GM18519 (cell line): ENCODE measurements around the gene ENTPD5.
"Not testable (repeated sequence)": the region's sequence is repeated elsewhere in the genome, so short reads cannot be mapped to it uniquely, and the experiment has no call there.

Experiments
- ATAC-seq: cut with Tn5 transposase; IDR thresholded peaks from one replicate; pipeline ENCODE4 v1.9.1; 2021; ENCODE audit warnings: mild to moderate bottlenecking, moderate library complexity; ENCODE audit not compliant: unreplicated experiment, low FRiP score

ENTPD5 gene

DNA sequence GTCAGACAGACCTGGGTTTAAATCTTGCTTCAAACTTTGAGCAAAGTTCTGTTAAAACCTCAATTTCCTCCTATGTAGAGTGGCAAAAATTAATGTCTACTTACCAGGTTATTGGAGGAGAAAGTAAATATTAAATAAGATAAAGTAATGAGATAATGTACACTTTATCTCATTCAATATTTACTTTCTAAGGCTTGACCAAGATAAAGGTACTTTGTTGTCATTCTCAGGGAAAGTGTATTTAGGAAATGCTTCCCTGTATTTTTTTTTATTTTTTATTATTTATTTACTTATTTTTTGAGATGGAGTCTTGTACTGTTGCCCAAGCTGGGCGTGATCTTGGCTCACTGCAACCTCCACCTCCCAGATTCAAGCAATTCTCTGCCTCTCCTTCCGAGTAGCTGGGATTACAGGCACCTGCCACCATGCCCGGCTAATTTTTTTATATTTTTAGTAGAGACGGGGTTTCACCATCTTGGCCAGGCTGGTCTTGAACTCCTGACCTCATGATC is 73.9 kb downstream of the ENTPD5 start:
- ATAC-seq = no peak

GRCh38 chr14:73944432-73945158 is 74.5 kb downstream of the ENTPD5 start:
- ATAC-seq = no peak

DNA sequence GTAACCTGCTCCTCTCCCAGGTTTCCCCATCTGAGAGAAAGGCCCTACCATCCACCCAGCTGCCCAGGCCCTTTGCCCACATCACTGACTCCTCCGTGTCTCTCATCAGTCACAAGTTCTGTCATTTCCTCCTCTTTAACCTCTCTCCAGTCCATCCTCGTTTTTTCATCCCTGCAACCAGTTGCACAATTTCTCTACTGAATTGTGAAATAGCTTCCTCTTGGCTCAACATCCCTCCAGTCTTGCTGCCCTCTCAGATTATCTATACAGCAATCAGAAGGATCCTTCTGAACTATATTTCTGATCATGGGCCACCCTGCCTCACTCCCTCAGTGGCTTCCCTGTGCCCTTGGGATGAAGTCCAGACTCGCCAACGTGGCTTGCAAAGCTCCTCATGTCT is 76.0 kb downstream of the ENTPD5 start:
- no peak for ATAC-seq

GRCh38 chr14:73942180-73942579 is 76.9 kb downstream of the ENTPD5 start:
- no peak for ATAC-seq

GRCh38 chr14:73937012-73937411 is 82.1 kb downstream of the ENTPD5 start:
- no peak for ATAC-seq

DNA sequence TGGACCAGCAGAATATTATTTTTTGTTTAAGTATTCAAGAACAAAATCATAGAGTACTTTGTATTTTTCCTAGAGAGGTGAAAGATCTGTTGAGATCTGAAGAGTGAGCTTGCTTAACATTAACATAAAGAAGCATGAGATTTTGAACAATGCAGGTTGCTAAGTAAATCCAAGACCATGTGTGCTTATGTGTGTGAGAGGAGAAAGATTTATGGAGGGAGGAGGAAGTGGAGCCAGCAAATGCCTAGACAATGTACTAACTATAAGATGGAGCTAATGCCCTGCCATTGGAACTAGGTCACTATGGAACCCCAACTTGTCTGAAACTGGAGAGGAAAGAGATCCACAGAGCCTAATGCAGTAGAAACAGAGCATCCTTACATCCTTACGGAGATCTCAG is 82.5 kb downstream of the ENTPD5 start:
- no peak for ATAC-seq

DNA sequence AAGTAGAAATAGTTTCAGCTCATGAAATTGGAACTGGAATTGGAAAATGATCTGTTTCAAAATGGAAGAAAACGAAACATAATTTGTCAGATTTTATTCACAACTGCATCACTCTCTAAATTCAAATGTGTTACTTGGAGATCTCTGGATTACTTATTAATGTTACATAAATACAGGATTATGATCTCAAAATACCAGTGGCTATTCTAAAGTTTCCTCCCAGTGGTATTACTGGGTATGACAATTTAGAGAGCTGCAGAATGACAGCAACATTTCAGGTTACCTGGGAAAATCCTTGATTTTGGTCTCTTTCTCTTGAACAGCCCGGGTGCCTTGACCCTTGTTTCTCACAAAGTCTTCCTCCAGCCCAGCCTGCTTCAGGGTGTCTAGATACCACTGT is 83.4 kb downstream of the ENTPD5 start:
- no peak for ATAC-seq

DNA sequence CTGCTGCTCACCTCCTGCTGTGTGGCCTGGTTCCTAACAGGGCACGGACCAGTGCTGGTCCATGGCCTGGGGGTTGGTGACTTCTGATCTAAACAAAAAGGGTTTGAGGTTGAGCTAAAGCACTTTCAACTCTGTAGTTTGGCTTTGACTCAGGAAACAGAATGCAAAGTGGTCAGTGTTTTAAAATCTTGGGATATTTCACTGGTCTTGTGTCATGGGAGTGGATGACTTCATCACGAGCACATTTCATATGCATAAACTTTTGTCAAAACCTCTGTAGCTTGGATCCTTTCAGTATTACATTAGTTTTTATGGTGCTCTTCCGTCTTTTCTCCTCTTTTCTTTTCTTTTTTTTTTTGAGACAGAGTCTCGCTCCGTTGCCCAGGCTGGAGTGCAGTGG is 94.8 kb downstream of the ENTPD5 start:
- no peak for ATAC-seq

GRCh38 chr14:73919457-73919856 is 99.6 kb downstream of the ENTPD5 start:
- ATAC-seq = not testable (repeated sequence)

DNA sequence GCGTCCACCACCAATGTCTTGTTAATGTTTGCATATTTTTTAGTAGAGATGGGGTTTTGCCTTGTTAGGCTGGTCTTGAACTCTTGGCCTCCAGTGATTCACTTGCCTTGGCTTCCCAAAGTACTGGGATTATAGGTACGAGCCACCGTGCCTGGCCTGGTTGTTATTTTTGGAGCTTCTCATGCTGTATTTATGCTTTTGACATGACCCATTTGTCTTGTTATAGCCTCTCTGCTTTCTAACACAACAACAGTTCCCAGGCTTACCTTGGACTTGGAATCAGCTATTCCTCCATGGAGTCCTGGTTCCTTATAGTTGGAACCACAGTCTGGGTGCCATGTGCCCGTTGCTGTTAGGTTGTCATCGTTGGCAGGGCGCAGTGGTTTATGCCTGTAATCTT is 102.8 kb downstream of the ENTPD5 start:
- ATAC-seq = no peak

DNA sequence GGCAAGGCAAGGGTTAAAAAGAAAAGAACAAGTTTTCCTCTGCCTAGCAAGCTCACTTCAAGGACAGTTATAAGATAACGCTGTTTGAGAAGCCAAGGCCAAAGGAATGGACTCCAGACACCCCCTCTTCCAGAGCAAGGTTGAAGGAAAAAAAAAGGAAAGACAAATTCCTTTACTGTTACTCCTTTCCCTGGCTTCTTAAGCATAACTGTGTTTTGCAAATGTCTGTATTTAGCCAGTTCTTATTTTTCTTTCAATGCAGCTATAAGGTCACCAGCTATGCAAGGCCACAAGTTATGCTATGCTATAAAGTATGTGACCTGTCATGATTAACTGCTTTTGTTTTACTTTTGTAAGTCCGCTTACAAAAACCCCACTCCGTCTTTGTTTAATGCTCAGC is 105.8 kb downstream of the ENTPD5 start:
- ATAC-seq = no peak

DNA sequence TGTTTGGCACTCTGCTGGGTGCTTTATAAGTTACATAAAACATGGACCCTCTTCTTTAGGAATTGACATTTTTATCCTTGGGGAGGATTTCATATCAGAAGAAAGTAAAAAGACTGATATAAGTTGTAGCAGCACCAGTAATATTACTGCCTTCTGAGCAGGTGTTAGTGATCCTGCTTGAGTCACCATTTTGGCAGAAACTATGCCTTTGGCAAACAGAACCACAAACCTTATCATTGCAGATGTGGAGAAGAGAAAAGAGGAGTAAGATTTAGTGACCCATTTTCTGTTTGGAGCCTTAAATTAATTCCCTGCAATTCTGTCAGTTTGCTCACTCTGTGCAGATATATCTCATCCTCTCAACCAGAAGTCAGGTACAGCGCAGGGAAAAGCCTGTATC is 109.4 kb downstream of the ENTPD5 start:
- ATAC-seq = no peak
